ENCODE results near the gene FAM185A. TPM values are rescaled to one million over a fixed set of nuclear protein-coding genes. Genes with fewer than 3 reads are reported as not detected.

FAM185A gene
- total RNA-seq, 1 donor from 2014 or later, result 6.2 TPM

DNA sequence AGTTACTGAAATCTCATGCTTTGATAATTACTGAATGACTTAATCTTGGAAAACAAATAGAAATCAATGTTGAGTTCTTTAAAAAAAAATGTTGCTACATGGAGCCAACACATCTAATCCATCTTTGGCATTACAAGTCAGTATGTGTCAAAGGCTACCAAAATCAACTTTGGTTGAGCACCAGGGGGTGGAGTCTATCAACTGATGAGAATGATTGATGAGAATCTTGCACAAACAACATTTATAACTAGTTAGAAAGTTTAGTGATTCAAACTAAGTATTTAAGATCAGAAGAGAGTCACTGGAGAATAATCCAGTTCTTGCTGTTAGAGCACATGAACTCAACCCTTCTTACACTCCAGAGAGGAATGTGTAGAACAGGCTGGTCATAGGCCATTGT lies 93.5 kb downstream of the FAM185A start:
- TF ChIP-seq, protein P1, sequence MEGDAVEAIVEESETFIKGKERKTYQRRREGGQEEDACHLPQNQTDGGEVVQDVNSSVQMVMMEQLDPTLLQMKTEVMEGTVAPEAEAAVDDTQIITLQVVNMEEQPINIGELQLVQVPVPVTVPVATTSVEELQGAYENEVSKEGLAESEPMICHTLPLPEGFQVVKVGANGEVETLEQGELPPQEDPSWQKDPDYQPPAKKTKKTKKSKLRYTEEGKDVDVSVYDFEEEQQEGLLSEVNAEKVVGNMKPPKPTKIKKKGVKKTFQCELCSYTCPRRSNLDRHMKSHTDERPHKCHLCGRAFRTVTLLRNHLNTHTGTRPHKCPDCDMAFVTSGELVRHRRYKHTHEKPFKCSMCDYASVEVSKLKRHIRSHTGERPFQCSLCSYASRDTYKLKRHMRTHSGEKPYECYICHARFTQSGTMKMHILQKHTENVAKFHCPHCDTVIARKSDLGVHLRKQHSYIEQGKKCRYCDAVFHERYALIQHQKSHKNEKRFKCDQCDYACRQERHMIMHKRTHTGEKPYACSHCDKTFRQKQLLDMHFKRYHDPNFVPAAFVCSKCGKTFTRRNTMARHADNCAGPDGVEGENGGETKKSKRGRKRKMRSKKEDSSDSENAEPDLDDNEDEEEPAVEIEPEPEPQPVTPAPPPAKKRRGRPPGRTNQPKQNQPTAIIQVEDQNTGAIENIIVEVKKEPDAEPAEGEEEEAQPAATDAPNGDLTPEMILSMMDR (IDR thresholded peaks at IDR 0.05; ENCODE audit: insufficient read depth, low read length, poor library complexity, severe bottlenecking), result no peak
- H3K36me3 ChIP-seq (ENCODE audit: control insufficient read depth, insufficient read depth, low read length), result no peaks in the 10 kb centered on the region
- no peak overlapping the region for H3K4me3 ChIP-seq (ENCODE audit: low read depth, low read length)
- DNase-seq (ENCODE audit: low read depth), result no peak
- no peaks in the 10 kb centered on the region for H3K27me3 ChIP-seq (ENCODE audit: control insufficient read depth, insufficient read depth, low read length)

DNA sequence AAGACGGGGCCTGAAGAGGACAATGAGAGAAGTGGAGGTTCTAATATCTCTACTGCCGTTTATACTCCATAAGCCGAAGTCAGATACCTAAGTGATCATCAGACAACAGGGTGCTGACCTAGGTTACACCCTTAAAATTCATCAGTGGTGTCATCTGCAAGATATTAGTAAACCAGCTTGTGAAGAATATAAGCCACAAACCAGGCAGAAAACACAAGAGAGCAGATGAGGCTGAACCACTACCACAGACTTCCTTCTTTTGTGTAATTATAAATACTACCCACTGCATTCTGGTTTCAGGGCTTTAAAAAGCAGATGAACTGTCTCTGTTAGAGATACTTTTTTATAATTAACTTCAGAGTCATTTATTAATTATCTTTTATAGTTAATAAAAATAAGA lies 95.1 kb downstream of the FAM185A start:
- H3K4me3 ChIP-seq (ENCODE audit: low read depth, low read length), result no peak overlapping the region
- TF ChIP-seq, protein P1 (IDR thresholded peaks at IDR 0.05; ENCODE audit: insufficient read depth, low read length, poor library complexity, severe bottlenecking), result no peak
- DNase-seq (ENCODE audit: low read depth), result no peak
- no peaks in the 10 kb centered on the region for H3K36me3 ChIP-seq (ENCODE audit: control insufficient read depth, insufficient read depth, low read length)
- H3K27me3 ChIP-seq (ENCODE audit: control insufficient read depth, insufficient read depth, low read length), result no peaks in the 10 kb centered on the region

DNA sequence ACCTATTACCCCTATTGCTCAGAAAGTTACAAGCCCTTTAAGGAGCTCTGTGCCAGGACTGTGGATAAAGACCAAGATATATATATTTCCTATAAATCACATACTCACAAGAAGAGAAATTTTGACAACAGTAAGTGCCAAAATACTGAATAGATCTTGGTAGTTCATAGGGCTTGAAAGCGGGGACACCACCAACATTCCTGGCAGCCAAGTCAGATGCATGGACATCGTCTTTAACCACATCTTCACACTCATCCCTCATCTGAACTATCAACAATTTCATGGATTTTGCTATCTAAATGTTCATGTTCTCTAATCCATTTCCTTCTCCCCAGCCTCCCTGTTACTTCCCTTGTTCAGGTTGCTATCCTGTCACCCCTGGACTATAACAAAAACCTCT lies 96.5 kb downstream of the FAM185A start:
- H3K27me3 ChIP-seq (ENCODE audit: control insufficient read depth, insufficient read depth, low read length), result no peaks in the 10 kb centered on the region
- no peak overlapping the region for H3K4me3 ChIP-seq (ENCODE audit: low read depth, low read length)
- TF ChIP-seq, protein P1 (IDR thresholded peaks at IDR 0.05; ENCODE audit: insufficient read depth, low read length, poor library complexity, severe bottlenecking), result no peak
- no peaks in the 10 kb centered on the region for H3K36me3 ChIP-seq (ENCODE audit: control insufficient read depth, insufficient read depth, low read length)
- no peak for DNase-seq (ENCODE audit: low read depth)

DNA sequence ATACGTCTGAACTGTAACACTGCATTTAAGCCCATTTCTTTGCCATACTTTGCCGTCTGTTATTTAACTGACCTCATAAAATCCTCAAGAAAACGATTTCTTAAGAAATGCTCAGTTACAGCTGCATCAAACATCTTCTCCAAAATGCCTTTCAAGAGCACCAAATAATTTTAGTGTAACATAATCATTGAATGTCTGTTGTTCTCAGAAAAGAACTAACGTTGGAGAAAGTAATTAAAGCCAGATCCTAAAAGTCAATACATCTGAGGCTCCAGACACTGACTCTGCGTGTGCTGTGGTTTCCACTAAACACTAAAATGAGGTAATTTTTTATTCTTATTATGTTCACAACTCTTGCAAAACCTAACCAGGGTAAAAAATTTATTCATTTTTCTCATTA lies 100.3 kb downstream of the FAM185A start:
- Histone ChIP-seq H3K27me3 (ENCODE audit: control insufficient read depth, insufficient read depth, low read length) (no peaks in the 10 kb centered on the region), H3K36me3 (ENCODE audit: control insufficient read depth, insufficient read depth, low read length) (no peaks in the 10 kb centered on the region), H3K4me3 (ENCODE audit: low read depth, low read length) (no peak overlapping the region)
- TF ChIP-seq, protein P1 (IDR thresholded peaks at IDR 0.05; ENCODE audit: insufficient read depth, low read length, poor library complexity, severe bottlenecking), result no peak
- no peak for DNase-seq (ENCODE audit: low read depth)

DNA sequence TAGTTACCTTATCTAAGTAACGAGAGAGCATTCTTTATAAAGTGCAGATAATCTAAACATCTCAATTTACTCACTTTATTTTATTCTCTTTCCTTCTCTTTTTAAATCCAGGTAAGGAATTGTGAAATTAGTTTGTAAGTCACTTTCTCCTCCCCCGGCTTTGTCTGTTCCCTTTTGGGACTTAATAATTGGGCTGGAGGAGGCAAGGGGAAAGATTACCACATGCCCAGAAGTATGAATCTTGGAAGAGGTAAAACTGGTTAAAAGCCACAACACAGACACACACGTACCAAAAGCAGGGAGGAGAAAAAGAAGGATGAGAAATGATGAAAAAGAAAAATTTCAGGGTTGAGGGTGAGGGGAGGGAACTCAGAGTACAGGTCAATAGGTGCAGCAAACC lies 100.7 kb downstream of the FAM185A start:
- Histone ChIP-seq H3K36me3 (ENCODE audit: control insufficient read depth, insufficient read depth, low read length) (no peaks in the 10 kb centered on the region), H3K27me3 (ENCODE audit: control insufficient read depth, insufficient read depth, low read length) (no peaks in the 10 kb centered on the region), H3K4me3 (ENCODE audit: low read depth, low read length) (no peak overlapping the region)
- TF ChIP-seq, protein P1 (IDR thresholded peaks at IDR 0.05; ENCODE audit: insufficient read depth, low read length, poor library complexity, severe bottlenecking), result no peak
- DNase-seq (ENCODE audit: low read depth), result no peak

DNA sequence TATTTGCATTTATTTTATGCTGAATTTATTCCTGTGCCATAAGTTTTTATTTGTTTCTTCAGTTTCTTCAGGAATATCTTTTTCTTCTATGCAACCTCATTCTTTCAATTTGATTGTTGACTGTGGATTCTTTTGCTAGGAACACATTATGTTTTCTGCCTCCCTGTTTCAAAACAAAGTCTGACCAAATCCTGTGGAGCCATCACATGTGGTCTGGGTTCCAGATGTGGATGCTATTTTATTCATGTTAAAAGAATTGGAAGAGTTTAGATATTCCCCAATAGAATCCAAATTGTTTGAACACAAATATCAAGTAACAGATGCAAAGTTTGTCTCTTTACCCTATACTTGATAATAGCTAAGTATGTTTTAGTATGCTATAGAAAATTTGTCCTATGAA lies 107.2 kb downstream of the FAM185A start:
- DNase-seq (ENCODE audit: low read depth), result no peak
- TF ChIP-seq, protein P1 (IDR thresholded peaks at IDR 0.05; ENCODE audit: insufficient read depth, low read length, poor library complexity, severe bottlenecking), result no peak
- no peaks in the 10 kb centered on the region for H3K27me3 ChIP-seq (ENCODE audit: control insufficient read depth, insufficient read depth, low read length)
- H3K36me3 ChIP-seq (ENCODE audit: control insufficient read depth, insufficient read depth, low read length), result no peaks in the 10 kb centered on the region
- no peak overlapping the region for H3K4me3 ChIP-seq (ENCODE audit: low read depth, low read length)
